Transverse colon (tissue), 4 donors: ENCODE data around the gene SPIB. TPM values are rescaled to one million over a fixed set of nuclear protein-coding genes. Genes with fewer than 3 reads are reported as not detected.

Experiments
- DNase-seq: peaks from one replicate; pipeline ENCODE4 v3.0.0-alpha.2; 2019
- H3K27ac ChIP-seq, 4 donors: fragments of 200-600 bp; sonication (generic); 2 replicates each; pipeline ENCODE4 v1.5.1; 2016 to 2018; ENCODE audit warnings: inconsistent platforms in 4 of 4
- H3K27me3 ChIP-seq: fragments of 200-600 bp; sonication (generic); 2 replicates; pipeline ENCODE4 v1.5.1; 2017; ENCODE audit warnings: inconsistent platforms
- H3K36me3 ChIP-seq, 4 donors: fragments of 200-600 bp; sonication (generic); 2 replicates each; pipeline ENCODE4 v1.5.1; 2017 to 2019; ENCODE audit warnings: inconsistent platforms in 4 of 4
- H3K4me1 ChIP-seq, 4 donors: fragments of 200-600 bp; sonication (generic); 2 replicates each; pipeline ENCODE4 v1.5.1; 2017 to 2020; ENCODE audit warnings: inconsistent platforms in 4 of 4
- H3K4me3 ChIP-seq, 4 donors: fragments of 200-600 bp; sonication (generic); 1 replicate in 1 of 4; 2 replicates in 3 of 4; pipeline versions ENCODE4 v1.5.1 to v1.6.1; 2017 to 2019; ENCODE audit warnings: inconsistent platforms in 4 of 4
- H3K9me3 ChIP-seq, 2 donors: fragments of 200-600 bp; sonication (generic); 2 replicates each; pipeline ENCODE4 v1.5.1; 2017 to 2019; ENCODE audit warnings: inconsistent platforms in 2 of 2
- EP300 ChIP-seq: sonication (generic); formaldehyde crosslinking; IDR thresholded peaks from one replicate; pipeline ENCODE4 v1.6.1; 2017; ENCODE audit warnings: antibody characterized with exemption, low read depth
- POLR2A ChIP-seq: fragments of 450-650 bp; IDR thresholded peaks from one replicate; pipeline ENCODE4 v1.6.1; 2016; ENCODE audit warnings: antibody characterized with exemption, mild to moderate bottlenecking, moderate library complexity
- POLR2AphosphoS5 ChIP-seq, 3 donors: sonication (generic); formaldehyde crosslinking; IDR thresholded peaks; one replicate each; pipeline ENCODE4 v1.6.1; 2016; ENCODE audit warnings: antibody characterized with exemption in 3 of 3
- WGBS, 2 donors: methylation state at CpG; one replicate each; pipeline ENCODE4 v1.1.5; 2018; ENCODE audit warnings: low coverage in 1 of 2; 5-methylcytosine and 5-hydroxymethylcytosine counted together
- in situ Hi-C, 4 donors: fragments of 200-750 bp; cut with MboI; loops; one replicate each; pipeline versions ENCODE4 v1.15.0 to v1.15.1; 2017; ENCODE audit warnings: low sequenced_read_pairs in 3 of 4, low pct_ligation_motif_present in 1 of 4, low pct_unique_long_range_greater_than_20kb in 1 of 4
- intact Hi-C: fragments of 100-400 bp; cut with DNase I; formaldehyde crosslinking; loops from one replicate; pipeline ENCODE4 v1.15.1; 2023; ENCODE audit warnings: low total_unique reads
- total RNA-seq, 4 donors: library from RNA; depleted of rRNA; stranded (reverse); fragments of >200 nt; gene quantifications; one replicate each; pipeline ENCODE4 v1.1.0, GENCODE V29; 2016
- TF ChIP-seq, protein P1 (sequence below), 5 experiments: fragments of 200-600 bp in 3 of 5; fragments of 450-650 bp in 2 of 5; sonication (generic) in 3 of 5; IDR thresholded peaks; 1 replicate in 2 of 5; 2 replicates in 3 of 5; pipeline ENCODE4 v1.5.1; 2016 to 2017; ENCODE audit warnings: antibody characterized with exemption in 5 of 5, inconsistent platforms in 3 of 5, mild to moderate bottlenecking in 2 of 5, moderate library complexity in 1 of 5

The SPIB gene
- total RNA-seq, 4 donors from 2014 or later, result 45.7 to 56.8 (median 51.7) TPM

DNA sequence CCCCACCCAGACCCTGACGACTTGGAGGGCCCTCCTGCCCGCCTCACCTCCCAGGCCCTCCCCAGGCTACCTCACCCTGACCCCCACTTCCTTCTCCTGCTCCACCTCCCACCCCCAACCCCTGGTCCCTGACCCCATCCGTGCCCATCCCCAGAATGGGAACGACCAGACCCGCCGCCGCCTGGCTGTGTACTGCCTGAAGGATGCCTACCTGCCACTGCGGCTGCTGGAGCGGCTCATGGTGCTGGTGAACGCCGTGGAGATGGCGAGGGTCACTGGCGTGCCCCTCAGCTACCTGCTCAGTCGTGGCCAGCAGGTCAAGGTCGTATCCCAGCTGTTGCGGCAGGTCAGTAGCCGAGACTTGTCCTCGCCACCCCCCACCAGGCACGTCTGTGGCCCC lies 11.9 kb upstream of the SPIB start:
- no peak for TF ChIP-seq EP300
- no peak for TF ChIP-seq POLR2A
- TF ChIP-seq POLR2AphosphoS5 (IDR thresholded peaks at IDR 0.05), result no peak
- TF ChIP-seq, protein P1, sequence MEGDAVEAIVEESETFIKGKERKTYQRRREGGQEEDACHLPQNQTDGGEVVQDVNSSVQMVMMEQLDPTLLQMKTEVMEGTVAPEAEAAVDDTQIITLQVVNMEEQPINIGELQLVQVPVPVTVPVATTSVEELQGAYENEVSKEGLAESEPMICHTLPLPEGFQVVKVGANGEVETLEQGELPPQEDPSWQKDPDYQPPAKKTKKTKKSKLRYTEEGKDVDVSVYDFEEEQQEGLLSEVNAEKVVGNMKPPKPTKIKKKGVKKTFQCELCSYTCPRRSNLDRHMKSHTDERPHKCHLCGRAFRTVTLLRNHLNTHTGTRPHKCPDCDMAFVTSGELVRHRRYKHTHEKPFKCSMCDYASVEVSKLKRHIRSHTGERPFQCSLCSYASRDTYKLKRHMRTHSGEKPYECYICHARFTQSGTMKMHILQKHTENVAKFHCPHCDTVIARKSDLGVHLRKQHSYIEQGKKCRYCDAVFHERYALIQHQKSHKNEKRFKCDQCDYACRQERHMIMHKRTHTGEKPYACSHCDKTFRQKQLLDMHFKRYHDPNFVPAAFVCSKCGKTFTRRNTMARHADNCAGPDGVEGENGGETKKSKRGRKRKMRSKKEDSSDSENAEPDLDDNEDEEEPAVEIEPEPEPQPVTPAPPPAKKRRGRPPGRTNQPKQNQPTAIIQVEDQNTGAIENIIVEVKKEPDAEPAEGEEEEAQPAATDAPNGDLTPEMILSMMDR (IDR thresholded peaks at IDR 0.05), result no peak
- Histone ChIP-seq H3K9me3 (no peaks in the 10 kb centered on the region), H3K4me3 (no peak overlapping the region), H3K36me3 (no peaks in the 10 kb centered on the region), H3K27ac (no peak overlapping the region), H3K4me1 (peaks cover 0 to 17% (median 7%) of the 10 kb centered on the region in 4 donors), H3K27me3 (no peaks in the 10 kb centered on the region)
- DNase-seq, result no peak
- in situ Hi-C loops, result no loop called here
- intact Hi-C loops, result no loop called here
- WGBS, 2 donors, result 86 to 96% methylated on average over 2 to 18 of the region's 19 CpGs

DNA sequence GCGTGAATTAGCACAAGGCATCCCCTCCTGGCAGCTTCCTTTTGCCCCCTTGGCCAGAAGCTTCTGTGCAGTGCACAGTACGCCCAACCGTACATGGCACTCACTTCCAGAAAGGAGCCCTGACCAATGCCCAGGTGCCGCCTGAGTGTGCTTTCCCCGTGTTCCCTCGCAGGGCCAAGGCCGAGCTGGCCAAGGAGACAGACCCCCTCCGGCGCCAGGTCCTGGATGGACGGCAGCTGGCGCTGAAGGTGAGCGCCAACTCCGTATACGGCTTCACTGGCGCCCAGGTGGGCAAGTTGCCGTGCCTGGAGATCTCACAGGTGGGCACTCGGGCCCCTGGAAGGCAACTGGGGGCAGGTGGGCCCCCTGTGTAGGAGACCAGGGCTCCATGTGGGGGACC lies 9.4 kb upstream of the SPIB start:
- intact Hi-C loops (no loop called here), in situ Hi-C loops (no loop called here)
- H3K9me3 ChIP-seq, result no peaks in the 10 kb centered on the region
- DNase-seq, result no peak
- WGBS, 2 donors, result 96% methylated on average over 13 of the region's 17 CpGs; no CpG with 5 or more reads in 1 of the 2 donors
- peaks cover 0 to 17% (median 7%) of the 10 kb centered on the region in 4 donors for H3K4me1 ChIP-seq
- no peaks in the 10 kb centered on the region for H3K27me3 ChIP-seq
- no peak overlapping the region for H3K4me3 ChIP-seq
- TF ChIP-seq EP300, result no peak
- TF ChIP-seq POLR2AphosphoS5 (IDR thresholded peaks at IDR 0.05), result no peak
- TF ChIP-seq, protein P1 (IDR thresholded peaks at IDR 0.05), result no peak
- TF ChIP-seq POLR2A, result no peak
- H3K36me3 ChIP-seq, result no peaks in the 10 kb centered on the region
- H3K27ac ChIP-seq, result peak overlapping the region in 1 of 4 donors; percentile 80

DNA sequence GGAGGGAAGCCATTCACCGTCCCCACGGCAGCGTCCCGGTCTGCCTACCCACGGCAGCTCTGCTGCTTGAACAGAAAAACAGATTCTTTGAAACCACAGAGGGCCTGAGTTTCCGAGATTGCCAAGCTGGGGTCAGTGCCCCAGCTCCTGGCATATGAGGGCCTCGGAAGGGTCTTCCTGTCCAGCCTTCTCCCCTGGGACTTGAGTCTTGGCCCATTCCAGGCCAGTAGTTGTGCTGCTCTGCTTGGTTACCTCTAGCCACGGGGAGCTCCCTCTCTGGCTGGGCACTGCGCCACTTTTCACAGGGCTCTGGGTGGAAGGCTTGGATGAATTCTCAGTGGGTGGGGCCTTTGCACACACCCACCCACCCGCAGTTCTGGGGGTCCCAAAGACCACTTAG lies 8.6 kb upstream of the SPIB start:
- H3K27me3 ChIP-seq, result no peaks in the 10 kb centered on the region
- intact Hi-C loops (no loop called here), in situ Hi-C loops (no loop called here)
- H3K27ac ChIP-seq, result peak overlapping the region; percentile 58 to 80 (median 64)
- H3K4me3 ChIP-seq, result no peak overlapping the region
- H3K36me3 ChIP-seq, result no peaks in the 10 kb centered on the region
- H3K9me3 ChIP-seq, result no peaks in the 10 kb centered on the region
- H3K4me1 ChIP-seq, result peaks cover 3 to 24% (median 7%) of the 10 kb centered on the region in 4 donors
- no peak for DNase-seq
- TF ChIP-seq, protein P1 (IDR thresholded peaks at IDR 0.05), result no peak
- TF ChIP-seq EP300, result no peak
- TF ChIP-seq POLR2A, result no peak
- no peak for TF ChIP-seq POLR2AphosphoS5 (IDR thresholded peaks at IDR 0.05)
- 78% methylated on average over 10 of the region's 10 CpGs; no CpG with 5 or more reads in 1 of the 2 donors for WGBS, 2 donors

DNA sequence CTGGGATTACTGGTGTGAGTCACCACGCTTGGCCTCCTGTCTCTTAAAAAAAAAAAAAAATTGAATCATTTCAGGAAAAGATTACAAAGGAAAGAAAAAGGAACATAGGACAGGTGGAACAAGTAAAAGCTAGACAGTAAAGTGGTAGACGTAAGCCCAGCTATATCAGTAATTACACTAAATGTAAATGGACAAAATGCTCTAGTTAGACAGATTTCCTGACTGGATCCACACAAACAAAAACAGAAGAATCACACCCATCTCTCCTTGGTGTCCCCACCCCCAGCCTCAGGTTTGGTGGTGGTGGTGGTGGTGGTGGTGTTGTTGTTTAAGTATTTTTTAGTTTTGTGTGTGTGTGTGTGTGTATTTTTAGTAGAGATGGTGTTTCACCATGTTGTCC lies 6.3 kb upstream of the SPIB start:
- WGBS, 2 donors, result 91 to 100% methylated on average over 2 of the region's 2 CpGs
- no peaks in the 10 kb centered on the region for H3K9me3 ChIP-seq
- in situ Hi-C loops (no loop called here), intact Hi-C loops (no loop called here)
- H3K27me3 ChIP-seq, result peaks cover 8% of the 10 kb centered on the region
- H3K36me3 ChIP-seq, result no peaks in the 10 kb centered on the region
- H3K4me1 ChIP-seq, result peaks cover 3 to 42% (median 18%) of the 10 kb centered on the region in 4 donors
- no peak overlapping the region for H3K27ac ChIP-seq
- H3K4me3 ChIP-seq, result no peak overlapping the region
- TF ChIP-seq, protein P1 (IDR thresholded peaks at IDR 0.05), result no peak
- TF ChIP-seq POLR2AphosphoS5 (IDR thresholded peaks at IDR 0.05) (no peak), POLR2A (no peak), EP300 (no peak)
- no peak for DNase-seq
